Stomach (tissue), 9 donors: ENCODE data around the gene CEBPE. TPM values are rescaled to one million over a fixed set of nuclear protein-coding genes. Genes with fewer than 3 reads are reported as not detected.

Source experiments
- DNase-seq, 2 donors: peaks; one replicate each; pipeline versions ENCODE4 v3.0.0 to v3.0.0-alpha.2; 2013 to 2019
- H3K27ac ChIP-seq, 5 donors: fragments of 200-600 bp in 4 of 5; sonication (generic) in 4 of 5; one replicate each; pipeline ENCODE4 v1.5.1; 2013 to 2019; ENCODE audit warnings: mild to moderate bottlenecking in 1 of 5, moderate library complexity in 1 of 5
- H3K27me3 ChIP-seq, 3 donors: fragments of 200-600 bp; sonication (generic); one replicate each; pipeline ENCODE4 v1.5.1; 2017 to 2019; ENCODE audit warnings: mixed run types in 1 of 3
- H3K36me3 ChIP-seq, 4 donors: fragments of 200-600 bp; sonication (generic); 1 replicate in 3 of 4; 2 replicates in 1 of 4; pipeline ENCODE4 v1.5.1; 2016 to 2019
- H3K4me1 ChIP-seq, 4 donors: fragments of 200-600 bp; sonication (generic); one replicate each; pipeline ENCODE4 v1.5.1; 2016 to 2019
- H3K4me3 ChIP-seq, 4 donors: fragments of 200-600 bp; sonication (generic) in 3 of 4; one replicate each; pipeline ENCODE4 v1.5.1; 2016 to 2019; ENCODE audit warnings: mild to moderate bottlenecking in 1 of 4
- H3K9me3 ChIP-seq, 4 donors: fragments of 200-600 bp; sonication (generic); one replicate each; pipeline ENCODE4 v1.5.1; 2016 to 2019
- CTCF ChIP-seq, 7 experiments: fragments of 450-650 bp in 4 of 7; fragments of 200-600 bp in 3 of 7; sonication (generic) in 3 of 7; IDR thresholded peaks; one replicate each; pipeline ENCODE4 v1.5.1; 2016 to 2019; ENCODE audit warnings: antibody characterized with exemption in 7 of 7, control low read depth in 2 of 7, mild to moderate bottlenecking in 1 of 7
- EP300 ChIP-seq: sonication (generic); formaldehyde crosslinking; IDR thresholded peaks from one replicate; pipeline ENCODE4 v1.6.1; 2017; ENCODE audit warnings: antibody characterized with exemption
- POLR2A ChIP-seq, 4 donors: fragments of 450-650 bp; IDR thresholded peaks; one replicate each; pipeline ENCODE4 v1.6.1; 2016; ENCODE audit warnings: antibody characterized with exemption in 4 of 4, control low read depth in 2 of 4, mild to moderate bottlenecking in 1 of 4, moderate library complexity in 1 of 4
- POLR2AphosphoS5 ChIP-seq, 3 donors: sonication (generic); formaldehyde crosslinking; IDR thresholded peaks; one replicate each; pipeline ENCODE4 v1.6.1; 2016; ENCODE audit warnings: antibody characterized with exemption in 3 of 3
- WGBS, 5 donors: extraction: QIAGEN DNeasy Blood & Tissue Kit in 3 of 5; methylation state at CpG; one replicate each; pipeline versions ENCODE4 v1.1.5 to v1.1.7; 2013 to 2018; 5-methylcytosine and 5-hydroxymethylcytosine counted together
- intact Hi-C: fragments of 100-400 bp; cut with DNase I; formaldehyde crosslinking; loops from one replicate; pipeline ENCODE4 v1.15.1; 2023; ENCODE audit warnings: low total_unique reads
- polyA plus RNA-seq, 3 donors: library from polyadenylated mRNA; stranded (reverse); fragments of 200-250 nt; gene quantifications; one replicate each; pipeline ENCODE4 v1.2.3, GENCODE V29; 2013
- total RNA-seq, 5 donors: library from RNA; depleted of rRNA; stranded (reverse); fragments of >200 nt; gene quantifications; one replicate each; pipeline versions ENCODE4 v1.1.0 to v1.2.3, GENCODE V29; 2014 to 2016
- donor health status: healthy with polysubstance abuse.
- donor health status: Bipolar disorder and iron deficiency.
- donor health status: healthy.

The CEBPE gene
- total and polyA plus RNA-seq, 8 donors, result 0.37 TPM; not detected in 7

DNA sequence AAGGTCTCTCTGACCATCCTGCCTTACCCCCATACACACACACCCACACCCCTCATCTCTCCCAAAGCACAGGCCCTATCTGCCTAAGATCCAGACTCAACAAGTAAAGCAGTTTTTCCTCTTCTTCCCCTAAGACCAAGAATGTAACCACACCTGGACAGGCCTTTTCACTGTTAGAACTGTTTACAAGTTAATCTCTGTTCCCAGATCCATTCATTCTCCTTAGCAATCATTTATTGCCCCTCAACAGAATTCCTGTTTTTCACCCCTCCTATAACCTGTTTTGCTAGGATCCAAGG is 12.4 kb downstream of the CEBPE start:
- Histone ChIP-seq H3K27ac (no peak overlapping the region), H3K36me3 (no peaks in the 10 kb centered on the region), H3K4me3 (no peak overlapping the region), H3K9me3 (no peaks in the 10 kb centered on the region), H3K4me1 (peaks cover 0 to 10% (median 0%) of the 10 kb centered on the region in 4 donors), H3K27me3 (peaks cover 0 to 21% (median 10%) of the 10 kb centered on the region in 3 donors)
- intact Hi-C loops, result no loop called here
- DNase-seq, result no peak
- TF ChIP-seq CTCF (IDR thresholded peaks at IDR 0.05), result no peak
- no peak for TF ChIP-seq POLR2AphosphoS5 (IDR thresholded peaks at IDR 0.05)
- TF ChIP-seq POLR2A (IDR thresholded peaks at IDR 0.05), result no peak
- no peak for TF ChIP-seq EP300

GRCh38 chr14:23105348-23105824 is 13.7 kb downstream of the CEBPE start:
- Histone ChIP-seq H3K4me3 (no peak overlapping the region), H3K36me3 (no peaks in the 10 kb centered on the region), H3K27me3 (peaks cover 0 to 8% (median 5%) of the 10 kb centered on the region in 3 donors), H3K27ac (no peak overlapping the region), H3K4me1 (peaks cover 0 to 10% (median 0%) of the 10 kb centered on the region in 4 donors), H3K9me3 (no peaks in the 10 kb centered on the region)
- no peak for DNase-seq
- WGBS, 5 donors, result 83 to 96% (median 88%) methylated on average over 4 of the region's 4 CpGs
- TF ChIP-seq EP300 (no peak), CTCF (IDR thresholded peaks at IDR 0.05) (no peak), POLR2AphosphoS5 (IDR thresholded peaks at IDR 0.05) (no peak), POLR2A (IDR thresholded peaks at IDR 0.05) (no peak)
- intact Hi-C loops, result no loop called here

DNA sequence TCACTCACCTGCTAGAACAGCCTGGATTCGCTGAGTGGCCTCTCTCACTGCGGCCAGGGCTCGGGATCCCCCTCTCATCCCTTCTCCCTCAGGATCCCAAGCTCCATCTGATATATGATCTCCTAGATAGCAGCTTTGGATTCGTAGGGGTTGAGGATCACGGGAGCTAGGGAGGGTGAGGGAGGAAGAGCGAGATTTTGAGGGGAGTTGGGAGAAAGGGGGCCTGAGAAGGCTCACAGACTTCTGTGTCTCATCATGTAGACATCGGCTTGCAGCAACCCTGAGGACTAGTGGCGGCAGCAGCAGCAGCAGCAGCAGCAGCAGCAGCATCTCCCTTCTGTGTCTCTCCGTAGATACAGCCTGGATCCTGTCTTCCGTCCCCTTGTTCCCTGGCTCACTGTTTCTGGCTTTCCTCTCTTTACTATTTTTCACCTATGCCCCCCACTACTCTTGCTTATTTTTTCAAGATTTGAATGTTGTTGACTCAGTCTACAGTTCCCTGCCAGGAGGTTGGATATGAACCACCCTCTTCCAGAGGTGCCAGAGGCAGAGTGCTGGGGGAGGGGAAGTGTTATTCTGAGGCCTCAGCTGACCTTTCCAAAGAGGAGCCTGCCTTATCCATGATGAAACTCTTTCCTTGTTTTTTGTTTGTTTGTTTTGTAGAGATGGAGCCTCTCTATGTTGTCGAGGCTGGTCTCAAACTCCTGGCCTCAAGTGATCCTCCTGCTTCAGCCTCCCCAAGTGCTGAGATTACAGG is 14.3 kb downstream of the CEBPE start, which contains the start of gene CIROP:
Gene CIROP (minus strand): TSS at position 399 of the 757 bp plus-strand sequence. CDS start 69 bp downstream, at position 330.
- 41 to 61% (median 46%) methylated on average over 11 of the region's 11 CpGs for WGBS, 5 donors
- Histone ChIP-seq H3K27ac (no peak within 1 kb of the TSS), H3K9me3 (no peaks in the 10 kb centered on the region), H3K4me1 (peaks cover under 1 to 11% (median 3%) of the 10 kb centered on the region in 4 donors), H3K27me3 (peaks cover 0 to 2% (median 0%) of the 10 kb centered on the region in 3 donors), H3K36me3 (no peaks in the 10 kb centered on the region), H3K4me3 (no peak within 1 kb of the TSS)
- intact Hi-C loops, result no loop called here
- TF ChIP-seq POLR2A (IDR thresholded peaks at IDR 0.05) (no peak), POLR2AphosphoS5 (IDR thresholded peaks at IDR 0.05) (no peak), CTCF (IDR thresholded peaks at IDR 0.05) (no peak), EP300 (no peak)
- no peak for DNase-seq

GRCh38 chr14:23104070-23104590 is 14.9 kb downstream of the CEBPE start:
- Histone ChIP-seq H3K27me3 (no peaks in the 10 kb centered on the region), H3K36me3 (peaks cover 0 to 6% (median 4%) of the 10 kb centered on the region in 4 donors), H3K4me3 (no peak overlapping the region), H3K27ac (no peak overlapping the region), H3K9me3 (no peaks in the 10 kb centered on the region), H3K4me1 (peaks cover 7 to 18% (median 9%) of the 10 kb centered on the region in 4 donors)
- DNase-seq, result no peak
- intact Hi-C loops, result no loop called here
- 65 to 75% (median 70%) methylated on average over 6 of the region's 6 CpGs for WGBS, 5 donors
- no peak for TF ChIP-seq EP300
- TF ChIP-seq POLR2A (IDR thresholded peaks at IDR 0.05), result no peak
- TF ChIP-seq CTCF (IDR thresholded peaks at IDR 0.05), result no peak
- TF ChIP-seq POLR2AphosphoS5 (IDR thresholded peaks at IDR 0.05), result no peak
